Endothelial cell of umbilical vein (primary cell): ENCODE measurements around the gene PUDP. TPM values are rescaled to one million over a fixed set of nuclear protein-coding genes. Genes with fewer than 3 reads are reported as not detected.

Source experiments
- BruUV-seq: library from RNA; stranded (reverse); fragments of 400-500 nt; replicated peaks from 2 replicates; lab custom pipeline; 2021; lab: Mats Ljungman, UMichigan
- CTCF ChIA-PET: fragments of 300-600, 350-600 bp; sonication (Branson Sonifier 250); formaldehyde crosslinking; loops from one replicate; lab custom pipeline; 2021; ENCODE audit warnings: antibody characterized with exemption, inconsistent platforms; lab: Charles Lee
- POLR2A ChIA-PET: fragments of 300-600, 350-600 bp; sonication (Branson Sonifier 250); formaldehyde crosslinking; loops from one replicate; lab custom pipeline; 2021; ENCODE audit warnings: antibody characterized with exemption, inconsistent platforms; lab: Charles Lee
- DNase-seq: peaks from one replicate; pipeline ENCODE4 v3.0.0-alpha.2; 2011; ENCODE audit warnings: low read depth, low spot score
- FAIRE-seq: peaks from 2 replicates; lab custom pipeline; 2011; peaks lifted over from hg19 to GRCh38; lab: Jason Lieb, UNC
- H2AFZ ChIP-seq: 2 replicates; pipeline ENCODE4 v1.6.0; 2012; ENCODE audit warnings: low read depth, low read length, control low read depth, inconsistent platforms
- H3K27ac ChIP-seq: 2 replicates; pipeline ENCODE4 v1.5.1; 2011; ENCODE audit warnings: low read depth, mild to moderate bottlenecking, control low read depth, low read length, moderate library complexity; ENCODE audit not compliant: insufficient read depth
- H3K27me3 ChIP-seq, 2 experiments: 2 replicates each; pipeline versions ENCODE4 v1.6.0 to v1.6.1; 2011; ENCODE audit warnings: low read length in 2 of 2, mixed read lengths in 1 of 2; ENCODE audit not compliant: control insufficient read depth in 2 of 2, insufficient read depth in 2 of 2
- H3K36me3 ChIP-seq, 2 experiments: 2 replicates in 1 of 2; 3 replicates in 1 of 2; pipeline ENCODE4 v1.5.1; 2011; ENCODE audit warnings: low read length in 2 of 2, mild to moderate bottlenecking in 1 of 2, moderate library complexity in 1 of 2; ENCODE audit not compliant: control insufficient read depth in 2 of 2, insufficient read depth in 2 of 2; ENCODE audit errors: extremely low read depth in 1 of 2
- H3K4me1 ChIP-seq: 3 replicates; pipeline ENCODE4 v1.5.1; 2011; ENCODE audit warnings: mild to moderate bottlenecking, low read length; ENCODE audit not compliant: control insufficient read depth, insufficient read depth; ENCODE audit errors: extremely low read depth
- H3K4me2 ChIP-seq: 2 replicates; pipeline ENCODE4 v1.6.1; 2011; ENCODE audit warnings: low read length, control low read depth, mixed read lengths; ENCODE audit not compliant: insufficient read depth
- H3K4me3 ChIP-seq, 3 experiments: fragments of 200-600 bp in 1 of 3; sonication (generic), shearing (Covaris generic) in 1 of 3; replicated peaks in 1 of 3; 2 replicates each; pipeline ENCODE4 v1.5.1; 2011 to 2016; ENCODE audit warnings: control low read depth in 3 of 3, low read length in 3 of 3, mild to moderate bottlenecking in 2 of 3, inconsistent platforms in 1 of 3, low read depth in 1 of 3, moderate library complexity in 1 of 3; ENCODE audit not compliant: insufficient read depth in 1 of 3
- H3K79me2 ChIP-seq: 2 replicates; pipeline ENCODE4 v1.6.0; 2012; ENCODE audit warnings: low read length, inconsistent platforms; ENCODE audit not compliant: control insufficient read depth, insufficient read depth
- H3K9ac ChIP-seq: replicated peaks from 2 replicates; pipeline ENCODE3; 2011; ENCODE audit warnings: low read length, control low read depth; ENCODE audit not compliant: insufficient read depth; ENCODE audit errors: extremely low read depth
- H3K9me1 ChIP-seq: replicated peaks from 3 replicates; pipeline ENCODE4 v1.6.0; 2011; ENCODE audit warnings: mild to moderate bottlenecking, low read length; ENCODE audit not compliant: control insufficient read depth, insufficient read depth; ENCODE audit errors: extremely low read depth
- H3K9me3 ChIP-seq: replicated peaks from 2 replicates; pipeline ENCODE4 v1.5.1; 2012; ENCODE audit warnings: low read length, inconsistent platforms; ENCODE audit not compliant: control insufficient read depth, insufficient read depth
- H4K20me1 ChIP-seq: replicated peaks from 2 replicates; pipeline ENCODE3; 2011; ENCODE audit warnings: mild to moderate bottlenecking, low read length; ENCODE audit not compliant: control insufficient read depth, insufficient read depth; ENCODE audit errors: extremely low read depth
- FOS ChIP-seq: IDR thresholded peaks from 2 replicates; pipeline ENCODE4 v1.6.1; 2011; ENCODE audit warnings: mild to moderate bottlenecking, low read length, moderate library complexity, borderline replicate concordance; ENCODE audit not compliant: insufficient read depth
- JUN ChIP-seq: IDR thresholded peaks from 2 replicates; pipeline ENCODE4 v1.6.1; 2011; ENCODE audit warnings: borderline replicate concordance, low read depth; ENCODE audit not compliant: insufficient read length, insufficient read depth
- MYC ChIP-seq: IDR thresholded peaks from one replicate; pipeline ENCODE4 v1.6.1; 2011; ENCODE audit warnings: mild to moderate bottlenecking, low read depth, low read length
- POLR2A ChIP-seq: IDR thresholded peaks from 2 replicates; pipeline ENCODE4 v1.6.1; 2012; ENCODE audit warnings: low read depth, mild to moderate bottlenecking, control low read depth, low read length
- POLR2AphosphoS5 ChIP-seq: IDR thresholded peaks from 2 replicates; pipeline ENCODE4 v1.6.1; 2012; ENCODE audit warnings: low read depth, mild to moderate bottlenecking, control low read depth, low read length, moderate library complexity; ENCODE audit not compliant: insufficient read depth
- dilution Hi-C: fragments of 300-500 bp; cut with MboI; formaldehyde crosslinking; loops from one replicate; pipeline ENCODE4 v1.15.0; 2019; ENCODE audit warnings: low sequenced_read_pairs; ENCODE audit not compliant: extremely low pct_ligation_motif_present
- intact Hi-C: fragments of 100-400 bp; cut with micrococcal nuclease; formaldehyde crosslinking; loops from one replicate; pipeline ENCODE4 v1.10.0; 2022
- polyA plus RNA-seq, 4 experiments: library from polyadenylated mRNA; depleted of rRNA in 3 of 4; stranded (reverse) in 3 of 4; unstranded in 1 of 4; fragments of >200 nt; gene quantifications; 2 replicates each; pipeline versions ENCODE4 v1.2.1 to v1.2.3, GENCODE V29; 2011 to 2012; ENCODE audit warnings: missing spikeins in 1 of 4
- total RNA-seq: library from RNA; stranded (reverse); gene quantifications from 2 replicates; pipeline ENCODE4 v1.2.3, GENCODE V29; 2021
- TF ChIP-seq, protein P1 (sequence below), 2 donors: IDR thresholded peaks; 1 replicate in 1 of 2; 2 replicates in 1 of 2; pipeline ENCODE4 v1.5.1; 2011; ENCODE audit warnings: low read length in 2 of 2, mild to moderate bottlenecking in 2 of 2, moderate library complexity in 2 of 2, control low read depth in 1 of 2, inconsistent platforms in 1 of 2, low read depth in 1 of 2; ENCODE audit not compliant: insufficient read depth in 1 of 2; ENCODE audit errors: extremely low read depth in 1 of 2
- TF ChIP-seq, protein P2 (sequence below): IDR thresholded peaks from 2 replicates; pipeline ENCODE4 v1.6.1; 2011; ENCODE audit not compliant: insufficient read depth, insufficient read length

PUDP gene
- total and polyA plus RNA-seq, 2 donors (not counting 3 experiments of a cell fraction or from before 2014, with no cell fraction given): 17.3 to 22.5 TPM

DNA sequence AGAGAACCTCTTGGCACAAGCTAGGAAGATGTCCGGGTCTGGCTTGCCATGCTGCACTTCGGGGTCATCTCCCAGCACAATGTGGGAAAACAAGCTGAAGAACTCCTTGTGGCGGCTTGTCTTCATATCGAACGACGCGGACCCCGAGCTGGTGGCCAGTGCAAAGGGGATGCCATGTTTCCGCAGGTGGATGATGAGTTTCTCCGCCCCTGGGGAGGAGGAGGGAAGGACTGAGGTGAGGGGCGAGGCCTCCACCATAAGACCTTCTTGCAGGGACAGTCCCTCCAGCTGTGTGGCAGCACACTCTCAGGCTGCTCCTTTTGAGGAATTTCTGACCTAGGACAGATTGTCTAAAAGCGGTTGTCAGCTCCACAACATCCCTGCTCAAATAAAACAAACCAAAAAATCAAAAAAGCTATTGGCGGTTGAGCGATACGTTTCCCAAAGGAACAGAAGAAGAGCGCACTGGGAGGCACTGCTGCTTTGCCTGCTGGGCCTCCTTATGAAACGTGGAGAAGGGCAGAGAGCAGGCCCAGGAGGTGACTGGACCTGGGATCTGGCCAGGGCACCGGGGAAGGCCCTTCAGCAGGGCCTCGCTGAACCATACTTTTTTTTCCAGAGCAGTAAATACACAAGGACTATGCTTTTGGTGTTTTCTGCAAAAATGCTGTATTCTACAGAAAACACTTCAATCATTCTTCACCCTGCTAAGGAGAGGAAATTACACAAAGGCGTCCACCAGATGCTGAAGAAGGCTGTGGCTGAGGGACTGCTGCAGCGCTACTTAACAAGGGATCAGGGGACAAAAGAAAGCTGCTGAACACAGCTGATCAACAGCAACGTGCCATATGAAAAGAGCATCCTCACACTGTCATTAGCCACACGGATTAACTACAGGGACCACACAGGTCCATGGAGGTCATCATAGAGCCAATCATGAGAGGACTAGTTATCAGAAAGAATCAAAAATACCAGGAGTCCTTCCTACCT is 70.4 kb downstream of the PUDP start:
- H3K27ac ChIP-seq: no peak overlapping the region
- no peaks in the 10 kb centered on the region for H3K4me1 ChIP-seq
- no peaks in the 10 kb centered on the region for H3K27me3 ChIP-seq
- no peaks in the 10 kb centered on the region for H3K9me3 ChIP-seq
- BruUV-seq: no TSS peak
- POLR2A ChIA-PET: no interaction called here
- no peak overlapping the region for H2AFZ ChIP-seq
- H3K9me1 ChIP-seq: no peaks in the 10 kb centered on the region
- H4K20me1 ChIP-seq: no peaks in the 10 kb centered on the region
- TF ChIP-seq FOS: no peak
- CTCF ChIA-PET: no interaction called here
- H3K4me2 ChIP-seq: no peak overlapping the region
- no peaks in the 10 kb centered on the region for H3K79me2 ChIP-seq
- DNase-seq (no peak), FAIRE-seq (no peak)
- H3K4me3 ChIP-seq: no peak overlapping the region
- dilution Hi-C loops: no loop called here
- peaks cover 0 to 2% of the 10 kb centered on the region in 2 experiments for H3K36me3 ChIP-seq
- intact Hi-C loops: no loop called here
- no peak overlapping the region for H3K9ac ChIP-seq

DNA sequence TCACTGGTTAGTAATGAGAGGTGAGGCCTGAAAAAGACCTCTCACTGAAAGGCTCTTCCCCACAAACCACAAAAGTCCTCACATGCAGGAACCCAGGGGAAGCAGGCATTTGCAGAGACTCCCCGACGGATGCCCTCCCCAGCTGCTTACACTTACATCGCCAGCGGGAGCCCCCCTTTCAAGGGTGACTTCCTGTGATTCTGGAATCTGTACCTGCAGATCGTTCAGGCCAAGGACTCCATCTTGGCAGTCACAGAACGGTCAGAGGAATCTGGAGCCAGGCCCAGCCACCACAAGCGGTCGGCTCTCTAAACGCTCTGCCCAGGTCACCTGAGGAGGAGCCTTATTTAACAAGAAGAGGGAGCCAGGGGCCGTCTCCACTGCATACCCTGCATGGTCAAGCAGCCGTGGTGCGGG is 71.7 kb downstream of the PUDP start:
- Histone ChIP-seq H3K27ac (no peak overlapping the region), H3K4me3 (no peak overlapping the region), H3K4me1 (no peaks in the 10 kb centered on the region), H3K9me1 (no peaks in the 10 kb centered on the region), H3K27me3 (no peaks in the 10 kb centered on the region), H3K9ac (no peak overlapping the region), H3K9me3 (no peaks in the 10 kb centered on the region), H3K4me2 (no peak overlapping the region), H3K36me3 (peaks cover 0 to 2% of the 10 kb centered on the region in 2 experiments), H2AFZ (no peak overlapping the region), H3K79me2 (no peaks in the 10 kb centered on the region), H4K20me1 (no peaks in the 10 kb centered on the region)
- POLR2A ChIA-PET: no interaction called here
- CTCF ChIA-PET: no interaction called here
- BruUV-seq: no TSS peak
- dilution Hi-C loops: no loop called here
- TF ChIP-seq, protein P1, sequence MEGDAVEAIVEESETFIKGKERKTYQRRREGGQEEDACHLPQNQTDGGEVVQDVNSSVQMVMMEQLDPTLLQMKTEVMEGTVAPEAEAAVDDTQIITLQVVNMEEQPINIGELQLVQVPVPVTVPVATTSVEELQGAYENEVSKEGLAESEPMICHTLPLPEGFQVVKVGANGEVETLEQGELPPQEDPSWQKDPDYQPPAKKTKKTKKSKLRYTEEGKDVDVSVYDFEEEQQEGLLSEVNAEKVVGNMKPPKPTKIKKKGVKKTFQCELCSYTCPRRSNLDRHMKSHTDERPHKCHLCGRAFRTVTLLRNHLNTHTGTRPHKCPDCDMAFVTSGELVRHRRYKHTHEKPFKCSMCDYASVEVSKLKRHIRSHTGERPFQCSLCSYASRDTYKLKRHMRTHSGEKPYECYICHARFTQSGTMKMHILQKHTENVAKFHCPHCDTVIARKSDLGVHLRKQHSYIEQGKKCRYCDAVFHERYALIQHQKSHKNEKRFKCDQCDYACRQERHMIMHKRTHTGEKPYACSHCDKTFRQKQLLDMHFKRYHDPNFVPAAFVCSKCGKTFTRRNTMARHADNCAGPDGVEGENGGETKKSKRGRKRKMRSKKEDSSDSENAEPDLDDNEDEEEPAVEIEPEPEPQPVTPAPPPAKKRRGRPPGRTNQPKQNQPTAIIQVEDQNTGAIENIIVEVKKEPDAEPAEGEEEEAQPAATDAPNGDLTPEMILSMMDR (IDR thresholded peaks at IDR 0.05; ENCODE audit: extremely low read depth in 1 of 2, insufficient read depth in 1 of 2, low read depth in 1 of 2, low read length in 2 of 2): no peak
- TF ChIP-seq JUN: no peak
- TF ChIP-seq, protein P2, sequence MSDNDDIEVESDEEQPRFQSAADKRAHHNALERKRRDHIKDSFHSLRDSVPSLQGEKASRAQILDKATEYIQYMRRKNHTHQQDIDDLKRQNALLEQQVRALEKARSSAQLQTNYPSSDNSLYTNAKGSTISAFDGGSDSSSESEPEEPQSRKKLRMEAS: no peak
- TF ChIP-seq MYC: no peak
- no peak for TF ChIP-seq FOS
- no peak for TF ChIP-seq POLR2AphosphoS5
- no peak for TF ChIP-seq POLR2A
- DNase-seq: no peak
- intact Hi-C loops: no loop called here
- FAIRE-seq: no peak
